ENCODE measurements around the gene LY86.

DNA sequence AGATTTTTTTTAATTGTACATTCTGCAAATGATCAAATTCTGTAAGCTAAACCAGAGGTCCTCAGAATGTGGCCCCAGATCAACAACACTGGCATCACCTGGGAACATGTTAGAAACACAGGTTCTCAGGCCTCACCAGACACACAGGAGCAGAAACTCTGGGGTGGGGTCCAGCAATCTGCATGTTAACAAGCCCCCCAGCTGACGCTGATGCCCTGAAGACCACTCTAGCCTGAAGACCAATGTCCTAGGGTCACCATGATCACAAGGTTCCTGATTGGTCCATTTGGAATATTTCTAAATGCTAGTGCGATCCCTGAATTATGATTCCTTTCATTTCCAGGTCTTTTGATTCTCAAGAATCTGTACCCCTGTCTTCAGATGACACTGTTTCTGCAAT is 2.4 kb upstream of the LY86 start:
- TF ChIP-seq, protein P1, sequence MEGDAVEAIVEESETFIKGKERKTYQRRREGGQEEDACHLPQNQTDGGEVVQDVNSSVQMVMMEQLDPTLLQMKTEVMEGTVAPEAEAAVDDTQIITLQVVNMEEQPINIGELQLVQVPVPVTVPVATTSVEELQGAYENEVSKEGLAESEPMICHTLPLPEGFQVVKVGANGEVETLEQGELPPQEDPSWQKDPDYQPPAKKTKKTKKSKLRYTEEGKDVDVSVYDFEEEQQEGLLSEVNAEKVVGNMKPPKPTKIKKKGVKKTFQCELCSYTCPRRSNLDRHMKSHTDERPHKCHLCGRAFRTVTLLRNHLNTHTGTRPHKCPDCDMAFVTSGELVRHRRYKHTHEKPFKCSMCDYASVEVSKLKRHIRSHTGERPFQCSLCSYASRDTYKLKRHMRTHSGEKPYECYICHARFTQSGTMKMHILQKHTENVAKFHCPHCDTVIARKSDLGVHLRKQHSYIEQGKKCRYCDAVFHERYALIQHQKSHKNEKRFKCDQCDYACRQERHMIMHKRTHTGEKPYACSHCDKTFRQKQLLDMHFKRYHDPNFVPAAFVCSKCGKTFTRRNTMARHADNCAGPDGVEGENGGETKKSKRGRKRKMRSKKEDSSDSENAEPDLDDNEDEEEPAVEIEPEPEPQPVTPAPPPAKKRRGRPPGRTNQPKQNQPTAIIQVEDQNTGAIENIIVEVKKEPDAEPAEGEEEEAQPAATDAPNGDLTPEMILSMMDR (IDR thresholded peaks at IDR 0.05) = no peak
- TF ChIP-seq POLR2A (IDR thresholded peaks at IDR 0.05) = no peak

Data from testis (tissue), 2 donors.